HCT116 (cell line): ENCODE results near the gene HEATR5B. TPM values are rescaled to one million over a fixed set of nuclear protein-coding genes. Genes with fewer than 3 reads are reported as not detected.

Source experiments
- ATAC-seq: fragments of 200-7000 bp; cut with Tn5 transposase; 2 replicates; pipeline ENCODE4 v1.9.1; 2020; ENCODE audit warnings: mild to moderate bottlenecking, moderate library complexity
- BruUV-seq: library from RNA; stranded (reverse); fragments of 400-500 nt; replicated peaks from 2 replicates; lab custom pipeline; 2021; lab: Mats Ljungman, UMichigan
- CTCF ChIA-PET: fragments of 300-600 bp; sonication (Branson Sonifier 250); formaldehyde crosslinking; loops from one replicate; lab custom pipeline; 2021; ENCODE audit warnings: antibody characterized with exemption; lab: Charles Lee
- POLR2A ChIA-PET: fragments of 300-600, 350-600 bp; sonication (Branson Sonifier 250); formaldehyde crosslinking; loops from one replicate; lab custom pipeline; 2021; ENCODE audit warnings: antibody characterized with exemption; lab: Charles Lee
- RAD21 ChIA-PET, 2 experiments: fragments of 300-600 bp; sonication (Branson Sonifier 250); formaldehyde crosslinking; loops; one replicate each; lab custom pipeline; 2023; ENCODE audit warnings: low total read pairs in 2 of 2; ENCODE audit not compliant: uncharacterized antibody in 2 of 2, unreplicated experiment in 2 of 2, low non-redundant PET in 1 of 2; lab: Charles Lee
- DNase-seq: peaks from one replicate; pipeline ENCODE4 v3.0.0-alpha.2; 2010; ENCODE audit warnings: low read depth, low spot score
- H2AFZ ChIP-seq: fragments of 200-600 bp; shearing (Covaris generic), sonication (generic); 2 replicates; pipeline ENCODE4 v1.6.1; 2017; ENCODE audit warnings: low read depth, mixed run types, mixed read lengths, antibody characterized with exemption, low read length; ENCODE audit not compliant: poor library complexity, severe bottlenecking
- H3K27ac ChIP-seq: 2 replicates; pipeline ENCODE4 v1.5.1; 2012; ENCODE audit warnings: low read depth, low read length
- H3K27me3 ChIP-seq: fragments of 200-600 bp; sonication (generic); 2 replicates; pipeline ENCODE4 v1.6.1; 2016; ENCODE audit warnings: mixed run types, low read length, mixed read lengths; ENCODE audit not compliant: insufficient read depth
- H3K36me3 ChIP-seq, 2 experiments: fragments of 200-500 bp in 1 of 2; fragments of 200-600 bp in 1 of 2; sonication (Bioruptor generic) in 1 of 2; sonication (generic) in 1 of 2; 2 replicates each; pipeline versions ENCODE4 v1.5.1 to v1.6.1; 2014 to 2016; ENCODE audit warnings: low read length in 2 of 2, inconsistent platforms in 1 of 2, mixed read lengths in 1 of 2, mixed run types in 1 of 2; ENCODE audit not compliant: insufficient read depth in 2 of 2, control insufficient read depth in 1 of 2
- H3K4me1 ChIP-seq, 2 experiments: fragments of 200-600 bp in 1 of 2; sonication (generic) in 1 of 2; 2 replicates each; pipeline versions ENCODE4 v1.5.1 to v1.6.1; 2012 to 2017; ENCODE audit warnings: low read length in 2 of 2, inconsistent platforms in 1 of 2, mild to moderate bottlenecking in 1 of 2, mixed read lengths in 1 of 2, mixed run types in 1 of 2, moderate library complexity in 1 of 2; ENCODE audit not compliant: insufficient read depth in 2 of 2, control insufficient read depth in 1 of 2
- H3K4me2 ChIP-seq: fragments of 200-600 bp; sonication (generic); 2 replicates; pipeline ENCODE4 v1.6.1; 2017; ENCODE audit warnings: mixed run types, low read length, mixed read lengths
- H3K4me3 ChIP-seq, 2 experiments: fragments of 200-600 bp in 1 of 2; sonication (generic) in 1 of 2; replicated peaks in 1 of 2; 2 replicates each; pipeline ENCODE4 v1.5.1; 2011 to 2016; ENCODE audit warnings: low read length in 2 of 2, control low read depth in 1 of 2, low read depth in 1 of 2, mild to moderate bottlenecking in 1 of 2, mixed read lengths in 1 of 2, mixed run types in 1 of 2
- H3K79me2 ChIP-seq: fragments of 200-600 bp; sonication (generic); 2 replicates; pipeline ENCODE4 v1.6.1; 2017; ENCODE audit warnings: mild to moderate bottlenecking, mixed run types, low read length, moderate library complexity, mixed read lengths; ENCODE audit not compliant: insufficient read depth
- H3K9ac ChIP-seq: fragments of 200-600 bp; sonication (generic); 2 replicates; pipeline ENCODE4 v1.6.1; 2016; ENCODE audit warnings: low read length, mixed read lengths
- H3K9me2 ChIP-seq: fragments of 200-600 bp; sonication (generic), shearing (Covaris generic); 2 replicates; pipeline ENCODE4 v1.6.1; 2017; ENCODE audit warnings: mixed run types, mild to moderate bottlenecking, moderate library complexity; ENCODE audit not compliant: insufficient read depth
- H3K9me3 ChIP-seq, 2 experiments: fragments of 200-500 bp in 1 of 2; fragments of 200-600 bp in 1 of 2; sonication (Bioruptor generic) in 1 of 2; sonication (generic) in 1 of 2; 2 replicates each; pipeline ENCODE4 v1.6.1; 2014 to 2017; ENCODE audit warnings: low read length in 2 of 2, mixed read lengths in 2 of 2, inconsistent platforms in 1 of 2, low read depth in 1 of 2, mild to moderate bottlenecking in 1 of 2, mixed run types in 1 of 2, moderate library complexity in 1 of 2; ENCODE audit not compliant: control insufficient read depth in 1 of 2, insufficient read depth in 1 of 2
- H4K20me1 ChIP-seq: fragments of 200-600 bp; sonication (generic), shearing (Covaris generic); 2 replicates; pipeline ENCODE4 v1.6.1; 2017; ENCODE audit warnings: mixed run types, mild to moderate bottlenecking, moderate library complexity; ENCODE audit not compliant: insufficient read depth
- CBX3 ChIP-seq: IDR thresholded peaks from 2 replicates; pipeline ENCODE4 v1.6.1; 2012; ENCODE audit warnings: low read depth
- EZH2 ChIP-seq: fragments of 200-600 bp; sonication (generic); IDR thresholded peaks from 2 replicates; pipeline ENCODE4 v1.6.1; 2017; ENCODE audit warnings: antibody characterized with exemption, mixed run types
- POLR2AphosphoS5 ChIP-seq: IDR thresholded peaks from 2 replicates; pipeline ENCODE4 v1.6.1; 2011; ENCODE audit warnings: mild to moderate bottlenecking, low read depth, low read length, moderate library complexity
- SP1 ChIP-seq: IDR thresholded peaks from 2 replicates; pipeline ENCODE4 v1.6.1; 2012; ENCODE audit warnings: low read depth
- SRF ChIP-seq: IDR thresholded peaks from 2 replicates; pipeline ENCODE4 v1.6.1; 2012; ENCODE audit warnings: low read depth
- ZNF274 ChIP-seq: fragments of 200-500 bp; sonication (Bioruptor generic); IDR thresholded peaks from 2 replicates; pipeline ENCODE4 v1.6.1; 2014; ENCODE audit warnings: mild to moderate bottlenecking, low read depth, low read length, inconsistent platforms
- intact Hi-C: fragments of 100-400 bp; cut with micrococcal nuclease; formaldehyde crosslinking; loops from 2 replicates; pipeline ENCODE4 v1.10.0; 2022
- total RNA-seq: library from RNA; stranded (reverse); gene quantifications from one replicate; pipeline ENCODE4 v1.2.1, GENCODE V29; 2021; ENCODE audit not compliant: unreplicated experiment
- TF ChIP-seq, protein P1 (sequence below): IDR thresholded peaks from 2 replicates; pipeline ENCODE4 v1.6.1; 2011; ENCODE audit warnings: mild to moderate bottlenecking, low read length, moderate library complexity; ENCODE audit not compliant: insufficient replicate concordance; ENCODE audit errors: extremely low read depth

HEATR5B gene
- total RNA-seq, 1 experiment from 2014 or later = 10.6 TPM

DNA sequence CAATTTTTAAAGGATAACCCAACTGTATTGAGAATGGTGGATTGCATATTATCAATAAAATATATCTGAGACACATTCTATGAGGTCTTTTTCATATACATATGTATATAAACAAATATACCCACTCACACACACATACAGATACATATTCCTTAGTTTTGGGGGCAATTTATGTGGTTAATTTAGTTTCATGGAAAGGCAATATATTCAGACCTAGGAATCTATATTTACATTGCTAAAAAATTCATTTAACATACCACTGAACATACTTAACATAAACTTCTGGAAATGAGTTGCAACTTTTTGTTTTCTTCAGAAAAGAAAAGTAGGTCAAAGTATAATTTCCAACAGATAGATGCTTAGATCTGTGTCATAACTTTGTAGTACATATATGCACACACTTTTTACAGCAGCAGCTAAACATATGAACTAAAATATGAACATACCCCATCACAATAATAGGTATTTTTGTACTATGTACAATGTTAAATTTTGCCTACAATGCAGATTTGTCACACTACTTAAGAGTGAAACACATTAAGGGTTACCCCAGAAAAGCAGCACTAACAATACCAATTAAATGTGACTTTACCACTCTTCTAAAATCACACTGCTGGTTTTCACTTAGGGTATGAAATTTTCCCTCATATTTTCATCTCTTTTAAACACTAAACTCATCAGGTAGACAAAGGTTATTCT, 23.0 kb downstream of the HEATR5B start (continued):
- no peak for TF ChIP-seq CBX3
- TF ChIP-seq, protein P1, sequence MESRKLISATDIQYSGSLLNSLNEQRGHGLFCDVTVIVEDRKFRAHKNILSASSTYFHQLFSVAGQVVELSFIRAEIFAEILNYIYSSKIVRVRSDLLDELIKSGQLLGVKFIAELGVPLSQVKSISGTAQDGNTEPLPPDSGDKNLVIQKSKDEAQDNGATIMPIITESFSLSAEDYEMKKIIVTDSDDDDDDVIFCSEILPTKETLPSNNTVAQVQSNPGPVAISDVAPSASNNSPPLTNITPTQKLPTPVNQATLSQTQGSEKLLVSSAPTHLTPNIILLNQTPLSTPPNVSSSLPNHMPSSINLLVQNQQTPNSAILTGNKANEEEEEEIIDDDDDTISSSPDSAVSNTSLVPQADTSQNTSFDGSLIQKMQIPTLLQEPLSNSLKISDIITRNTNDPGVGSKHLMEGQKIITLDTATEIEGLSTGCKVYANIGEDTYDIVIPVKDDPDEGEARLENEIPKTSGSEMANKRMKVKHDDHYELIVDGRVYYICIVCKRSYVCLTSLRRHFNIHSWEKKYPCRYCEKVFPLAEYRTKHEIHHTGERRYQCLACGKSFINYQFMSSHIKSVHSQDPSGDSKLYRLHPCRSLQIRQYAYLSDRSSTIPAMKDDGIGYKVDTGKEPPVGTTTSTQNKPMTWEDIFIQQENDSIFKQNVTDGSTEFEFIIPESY = no peak
- TF ChIP-seq ZNF274 = no peak
- TF ChIP-seq EZH2 = no peak

DNA sequence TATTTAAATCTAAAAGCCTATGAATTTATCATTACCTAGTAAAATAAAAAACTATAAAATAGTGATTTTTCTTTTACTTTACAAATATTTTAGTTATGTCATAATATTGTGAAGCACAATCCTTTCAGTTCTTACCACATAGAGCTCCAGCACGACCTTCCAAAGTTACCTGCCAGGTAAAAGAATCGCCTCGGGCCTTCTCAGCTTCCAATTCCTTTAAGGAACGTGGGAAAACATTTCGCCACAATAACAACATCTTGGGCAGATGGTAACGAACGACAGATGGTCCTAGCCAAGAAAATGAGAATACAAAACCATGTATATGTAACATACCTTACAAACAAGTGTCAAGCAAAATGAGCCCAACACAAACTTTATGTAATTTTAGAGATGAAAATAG, 23.7 kb downstream of the HEATR5B start:
- TF ChIP-seq SRF (no peak), SP1 (no peak), CBX3 (no peak), POLR2AphosphoS5 (no peak)
- no peak overlapping the region for H3K4me3 ChIP-seq
- ChIA-PET CTCF (no interaction called here), RAD21 (no interaction called here), POLR2A (no interaction called here)
- H3K27ac ChIP-seq = no peak overlapping the region
- H3K9me3 ChIP-seq = no peaks in the 10 kb centered on the region
- no TSS peak for BruUV-seq
- H3K36me3 ChIP-seq = peaks cover 3 to 7% of the 10 kb centered on the region in 2 experiments; a peak in 2 of 4 replicates
- H3K27me3 ChIP-seq = no peaks in the 10 kb centered on the region
- H3K4me1 ChIP-seq = no peaks in the 10 kb centered on the region
- ATAC-seq (no peak), DNase-seq (no peak)
- H3K4me2 ChIP-seq = no peak overlapping the region
- no peak overlapping the region for H2AFZ ChIP-seq
- no peaks in the 10 kb centered on the region for H3K79me2 ChIP-seq
- H3K9me2 ChIP-seq = no peaks in the 10 kb centered on the region
- no peak overlapping the region for H3K9ac ChIP-seq
- H4K20me1 ChIP-seq = no peaks in the 10 kb centered on the region
- intact Hi-C loops = no loop called here
